SU-DHL-6 (cell line): ENCODE data around the gene FCRL1.

Experiments
- H2AFZ ChIP-seq: fragments of 200-600 bp; sonication (generic); 2 replicates; pipeline ENCODE4 v1.6.1; 2014; ENCODE audit warnings: low read depth, mild to moderate bottlenecking, moderate library complexity, mixed read lengths, antibody characterized with exemption, low read length; ENCODE audit not compliant: severe bottlenecking
- H3F3A ChIP-seq: fragments of 200-600 bp; shearing (Covaris generic); 2 replicates; pipeline ENCODE4 v1.6.0; 2016; ENCODE audit warnings: antibody characterized with exemption, mild to moderate bottlenecking; ENCODE audit not compliant: insufficient read depth
- H3K27ac ChIP-seq: fragments of 200-600 bp; sonication (generic); 2 replicates; pipeline ENCODE4 v1.5.1; 2016; ENCODE audit warnings: low read depth, mild to moderate bottlenecking, low read length, moderate library complexity, mixed read lengths
- H3K27me3 ChIP-seq: fragments of 200-600 bp; sonication (generic), shearing (Covaris generic); 2 replicates; pipeline ENCODE4 v1.6.0; 2014; ENCODE audit warnings: mild to moderate bottlenecking, low read length
- H3K36me3 ChIP-seq: fragments of 200-600 bp; sonication (generic); 2 replicates; pipeline ENCODE4 v1.6.1; 2014; ENCODE audit warnings: mild to moderate bottlenecking, low read length, mixed read lengths
- H3K4me2 ChIP-seq: fragments of 300-600, 200-600 bp; shearing (Covaris generic), sonication (generic); 2 replicates; pipeline ENCODE4 v1.6.0; 2014; ENCODE audit warnings: low read length, low read depth, mild to moderate bottlenecking; ENCODE audit not compliant: poor library complexity, severe bottlenecking
- H3K4me3 ChIP-seq: fragments of 200-600 bp; sonication (generic); 2 replicates; pipeline ENCODE4 v1.5.1; 2014; ENCODE audit warnings: antibody characterized with exemption, low read length, mild to moderate bottlenecking, mixed read lengths; ENCODE audit not compliant: insufficient read depth, poor library complexity, severe bottlenecking
- H3K79me2 ChIP-seq: fragments of 200-600 bp; sonication (generic); 2 replicates; pipeline ENCODE4 v1.6.1; 2014; ENCODE audit warnings: mild to moderate bottlenecking, low read length, moderate library complexity; ENCODE audit not compliant: insufficient read depth
- H3K9ac ChIP-seq: fragments of 200-600 bp; sonication (generic); 2 replicates; pipeline ENCODE4 v1.7.0; 2014; ENCODE audit warnings: mild to moderate bottlenecking, low read length
- H3K9me2 ChIP-seq: fragments of 200-600 bp; sonication (generic); replicated peaks from 2 replicates; pipeline ENCODE4 v1.6.1; 2014; ENCODE audit warnings: low read length; ENCODE audit not compliant: insufficient read depth
- H3K9me3 ChIP-seq: fragments of 200-600 bp; sonication (generic); 2 replicates; pipeline ENCODE4 v1.6.1; 2014; ENCODE audit warnings: low read length, mixed read lengths; ENCODE audit not compliant: insufficient read depth
- H4K20me1 ChIP-seq: fragments of 200-600 bp; sonication (generic); 2 replicates; pipeline ENCODE4 v1.6.1; 2014; ENCODE audit warnings: low read depth, mild to moderate bottlenecking, antibody characterized with exemption, low read length, moderate library complexity, mixed read lengths
- CTCF ChIP-seq: fragments of 200-600 bp; sonication (generic); IDR thresholded peaks from one replicate; pipeline ENCODE4 v1.5.1; 2017; ENCODE audit warnings: antibody characterized with exemption, mild to moderate bottlenecking, low read length, moderate library complexity; ENCODE audit not compliant: insufficient read depth, poor library complexity, severe bottlenecking
- EZH2phosphoT487 ChIP-seq: fragments of 200-600 bp; sonication (generic), shearing (Covaris generic); conservative IDR thresholded peaks from 2 replicates; pipeline ENCODE4 v1.6.1; 2018; ENCODE audit warnings: mild to moderate bottlenecking, antibody characterized with exemption, low read length, moderate library complexity, mixed read lengths

Gene FCRL1

GRCh38 chr1:157766792-157767191 is 53.1 kb downstream of the FCRL1 start:
- peaks cover 19% of the 10 kb centered on the region; the same call in 1 of the 2 replicates for H3F3A ChIP-seq
- peaks cover 89% of the 10 kb centered on the region for H3K79me2 ChIP-seq
- H3K9me3 ChIP-seq: no peaks in the 10 kb centered on the region
- peaks cover 72% of the 10 kb centered on the region for H3K36me3 ChIP-seq
- H3K9me2 ChIP-seq: no peaks in the 10 kb centered on the region
- no peaks in the 10 kb centered on the region for H3K27me3 ChIP-seq
- no peak overlapping the region for H3K4me2 ChIP-seq
- TF ChIP-seq EZH2phosphoT487: no peak
- TF ChIP-seq CTCF: no peak
- H2AFZ ChIP-seq: no peak overlapping the region
- peak overlapping the region; percentile 64 for H3K27ac ChIP-seq
- no peaks in the 10 kb centered on the region for H4K20me1 ChIP-seq
- H3K4me3 ChIP-seq: no peak overlapping the region
- no peak overlapping the region for H3K9ac ChIP-seq

- Histone ChIP-seq H3K27ac (0 out of 2 replicates have a peak overlapping the region, but pooled peaks have one; percentile 18), H3K4me3 (no peak overlapping the region), H3K79me2 (peaks cover 91% of the 10 kb centered on the region), H3K4me2 (no peak overlapping the region), H3K9me3 (peaks cover 12% of the 10 kb centered on the region; the same call in 1 of the 2 replicates), H3K9me2 (no peaks in the 10 kb centered on the region), H3K9ac (no peak overlapping the region), H4K20me1 (no peaks in the 10 kb centered on the region), H3K27me3 (no peaks in the 10 kb centered on the region), H2AFZ (no peak overlapping the region), H3F3A (peaks cover 5% of the 10 kb centered on the region; the same call in 1 of the 2 replicates), H3K36me3 (peaks cover 98% of the 10 kb centered on the region)
- TF ChIP-seq CTCF (no peak), EZH2phosphoT487 (no peak)
Measured at GRCh38 chr1:157758018-157758417, 61.9 kb downstream of the FCRL1 start.

GRCh38 chr1:157753611-157754010 is 66.3 kb downstream of the FCRL1 start:
- H3F3A ChIP-seq: peaks cover 5% of the 10 kb centered on the region; the same call in 1 of the 2 replicates
- H3K36me3 ChIP-seq: peaks cover 82% of the 10 kb centered on the region
- no peak overlapping the region for H2AFZ ChIP-seq
- H3K27ac ChIP-seq: no peak overlapping the region
- no peak overlapping the region for H3K9ac ChIP-seq
- H3K9me3 ChIP-seq: no peaks in the 10 kb centered on the region
- H3K4me3 ChIP-seq: no peak overlapping the region
- H3K4me2 ChIP-seq: no peak overlapping the region
- H3K9me2 ChIP-seq: no peaks in the 10 kb centered on the region
- TF ChIP-seq CTCF (no peak), EZH2phosphoT487 (no peak)
- H3K27me3 ChIP-seq: no peaks in the 10 kb centered on the region
- H3K79me2 ChIP-seq: peaks cover 54% of the 10 kb centered on the region
- no peaks in the 10 kb centered on the region for H4K20me1 ChIP-seq
